Fibroblast of lung (primary cell): Measurements from ENCODE around the gene C16orf89.

ENCODE experiments used
- CTCF ChIP-seq, 2 donors: IDR thresholded peaks in 1 of 2; conservative IDR thresholded peaks in 1 of 2; 1 replicate in 1 of 2; 2 replicates in 1 of 2; pipeline ENCODE4 v1.5.1; 2011 to 2012; ENCODE audit warnings: low read length in 2 of 2, control low read depth in 1 of 2, inconsistent platforms in 1 of 2, low read depth in 1 of 2, mild to moderate bottlenecking in 1 of 2
- EZH2 ChIP-seq: IDR thresholded peaks from 2 replicates; pipeline ENCODE4 v1.5.1; 2012; ENCODE audit warnings: low read length, control low read depth, mild to moderate bottlenecking; ENCODE audit errors: missing control alignments

DNA sequence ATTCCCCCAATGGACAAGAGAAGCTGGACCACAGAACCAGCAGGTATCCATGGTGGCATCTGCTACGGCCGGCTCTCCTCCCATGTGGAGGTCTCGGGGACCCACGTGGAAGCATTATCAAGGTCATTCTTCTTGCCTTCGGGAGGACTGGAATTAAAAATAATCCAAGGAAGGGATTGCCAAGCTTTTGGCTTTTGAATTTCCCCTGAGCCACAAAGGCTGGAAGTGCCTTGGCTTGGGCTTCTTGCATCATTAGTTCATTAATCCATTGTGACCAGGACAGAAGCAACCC, 48.1 kb downstream of the C16orf89 start:
- TF ChIP-seq EZH2, result no peak
- TF ChIP-seq CTCF (conservative IDR thresholded peaks at IDR 0.05 in 1 of 2, IDR thresholded peaks at IDR 0.05 in 1 of 2; ENCODE audit: low read depth in 1 of 2, low read length in 2 of 2), result no peak
